HG02884 (cell line): ENCODE data around the gene ADAP1.

Experiments
- ATAC-seq: cut with Tn5 transposase; IDR thresholded peaks from one replicate; pipeline ENCODE4 v1.9.1; 2021; ENCODE audit warnings: mild to moderate bottlenecking, moderate library complexity; ENCODE audit not compliant: unreplicated experiment

The ADAP1 gene

GRCh38 chr7:988963-989529, 34.6 kb upstream of the ADAP1 start:
- ATAC-seq = no peak

GRCh38 chr7:988426-988911, 34.0 kb upstream of the ADAP1 start:
- ATAC-seq = no peak

- no peak for ATAC-seq
These were observed 33.4 kb upstream of the ADAP1 start for GRCh38 chr7:987909-988308.

- ATAC-seq = no peak
These were observed 32.6 kb upstream of the ADAP1 start for GRCh38 chr7:986766-987751.

- ATAC-seq = no peak
These were observed 31.6 kb upstream of the ADAP1 start for GRCh38 chr7:985915-986741.

- no peak for ATAC-seq
These were observed 30.6 kb upstream of the ADAP1 start for GRCh38 chr7:985127-985416.

GRCh38 chr7:984361-985126, 30.1 kb upstream of the ADAP1 start:
- no peak for ATAC-seq

- ATAC-seq = no peak
These were observed 29.2 kb upstream of the ADAP1 start for GRCh38 chr7:983616-984071.

- no peak for ATAC-seq
These were observed 28.6 kb upstream of the ADAP1 start, which contains the start of gene CYP2W1 for GRCh38 chr7:983004-983615. Gene CYP2W1 (plus strand): TSS chr7:983181. CDS start chr7:983212, 31 bp downstream.

GRCh38 chr7:982511-983003, 28.1 kb upstream of the ADAP1 start:
- no peak for ATAC-seq

- no peak for ATAC-seq
These were observed 27.5 kb upstream of the ADAP1 start for GRCh38 chr7:981793-982510.

- no peak for ATAC-seq
These were observed 25.5 kb upstream of the ADAP1 start for GRCh38 chr7:979886-980571.

- ATAC-seq = no peak
These were observed 24.7 kb upstream of the ADAP1 start for GRCh38 chr7:979151-979550.

GRCh38 chr7:978416-979091, 24.1 kb upstream of the ADAP1 start:
- no peak for ATAC-seq

GRCh38 chr7:978049-978346, 23.5 kb upstream of the ADAP1 start:
- ATAC-seq = no peak

- ATAC-seq = no peak
These were observed 23.0 kb upstream of the ADAP1 start for GRCh38 chr7:977326-978048.

- ATAC-seq = no peak
These were observed 22.4 kb upstream of the ADAP1 start for GRCh38 chr7:976901-977325.
